Esophagus mucosa (tissue), 1 donor: ENCODE measurements around the gene ELOVL5. TPM values are rescaled to one million over a fixed set of nuclear protein-coding genes. Genes with fewer than 3 reads are reported as not detected.
"Not testable (repeated sequence)": the region's sequence is repeated elsewhere in the genome, so short reads cannot be mapped to it uniquely, and the experiment has no call there.

Source experiments
- ATAC-seq: fragments of 200-7000 bp; cut with Tn5 transposase; one replicate; pipeline ENCODE4 v1.9.1; 2020
- total RNA-seq: library from RNA; stranded (reverse); gene quantifications from one replicate; pipeline ENCODE4 v1.2.4, GENCODE V29; 2023
- donor health status: DM: yes; HTN: yes; CAD: no.

ELOVL5 gene
- 33.1 TPM for total RNA-seq

GRCh38 chr6:53348371-53349208, at the start of gene ELOVL5:
Gene ELOVL5 (minus strand): TSS chr6:53348950. CDS start chr6:53295699, 53,251 bp downstream.
- ATAC-seq, result peak; percentile 88

GRCh38 chr6:53397283-53397682, 48.5 kb upstream of the ELOVL5 start:
- ATAC-seq, result no peak

GRCh38 chr6:53395986-53396385, 47.2 kb upstream of the ELOVL5 start:
- no peak for ATAC-seq

- ATAC-seq, result no peak
Observed at GRCh38 chr6:53394704-53395103, 46.0 kb upstream of the ELOVL5 start.

GRCh38 chr6:53391170-53391569, 42.4 kb upstream of the ELOVL5 start:
- no peak for ATAC-seq

GRCh38 chr6:53390010-53390409, 41.3 kb upstream of the ELOVL5 start:
- ATAC-seq, result no peak

- not testable (repeated sequence) for ATAC-seq
Observed at GRCh38 chr6:53388615-53389014, 39.9 kb upstream of the ELOVL5 start.

GRCh38 chr6:53382421-53382820, 33.7 kb upstream of the ELOVL5 start:
- no peak for ATAC-seq

- ATAC-seq, result no peak
Observed at GRCh38 chr6:53378208-53378607, 29.5 kb upstream of the ELOVL5 start.

- no peak for ATAC-seq
Observed at GRCh38 chr6:53377793-53378192, 29.0 kb upstream of the ELOVL5 start.

GRCh38 chr6:53377289-53377688, 28.5 kb upstream of the ELOVL5 start:
- no peak for ATAC-seq

- ATAC-seq, result no peak
Observed at GRCh38 chr6:53376661-53377226, 28.0 kb upstream of the ELOVL5 start.

- no peak for ATAC-seq
Observed at GRCh38 chr6:53375847-53376246, 27.1 kb upstream of the ELOVL5 start.

GRCh38 chr6:53373638-53374037, 24.9 kb upstream of the ELOVL5 start:
- ATAC-seq, result no peak

GRCh38 chr6:53369876-53370515, 21.2 kb upstream of the ELOVL5 start:
- no peak for ATAC-seq

GRCh38 chr6:53369051-53369450, 20.3 kb upstream of the ELOVL5 start:
- no peak for ATAC-seq

- ATAC-seq, result no peak
Observed at GRCh38 chr6:53366128-53366641, 17.4 kb upstream of the ELOVL5 start.

- no peak for ATAC-seq
Observed at GRCh38 chr6:53363341-53364079, 14.8 kb upstream of the ELOVL5 start.

- no peak for ATAC-seq
Observed at GRCh38 chr6:53361549-53362031, 12.8 kb upstream of the ELOVL5 start.

GRCh38 chr6:53360093-53360912, 11.6 kb upstream of the ELOVL5 start:
- no peak for ATAC-seq

GRCh38 chr6:53359843-53360092, 11.0 kb upstream of the ELOVL5 start:
- no peak for ATAC-seq
